ENCODE measurements around the gene FAM219B.

DNA sequence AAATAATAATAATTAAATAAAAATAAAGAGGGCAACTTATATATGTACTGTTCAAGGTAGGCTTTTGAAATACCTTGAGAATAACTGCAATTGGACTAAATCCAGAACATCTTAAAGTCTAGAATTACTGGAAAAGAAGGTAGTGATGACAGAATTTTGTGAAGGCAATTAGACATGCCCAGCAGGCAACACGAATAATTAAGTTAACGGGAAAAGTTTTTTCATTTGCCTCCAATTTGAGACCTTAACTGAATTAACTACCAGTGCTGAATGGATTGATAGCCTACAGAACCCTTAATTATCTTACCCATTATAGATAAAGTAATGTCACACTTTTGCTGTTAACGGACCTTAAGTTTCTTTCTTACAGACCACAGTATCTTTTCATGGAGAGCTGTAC, 17.9 kb upstream of the FAM219B start:
- TF ChIP-seq, protein P1, sequence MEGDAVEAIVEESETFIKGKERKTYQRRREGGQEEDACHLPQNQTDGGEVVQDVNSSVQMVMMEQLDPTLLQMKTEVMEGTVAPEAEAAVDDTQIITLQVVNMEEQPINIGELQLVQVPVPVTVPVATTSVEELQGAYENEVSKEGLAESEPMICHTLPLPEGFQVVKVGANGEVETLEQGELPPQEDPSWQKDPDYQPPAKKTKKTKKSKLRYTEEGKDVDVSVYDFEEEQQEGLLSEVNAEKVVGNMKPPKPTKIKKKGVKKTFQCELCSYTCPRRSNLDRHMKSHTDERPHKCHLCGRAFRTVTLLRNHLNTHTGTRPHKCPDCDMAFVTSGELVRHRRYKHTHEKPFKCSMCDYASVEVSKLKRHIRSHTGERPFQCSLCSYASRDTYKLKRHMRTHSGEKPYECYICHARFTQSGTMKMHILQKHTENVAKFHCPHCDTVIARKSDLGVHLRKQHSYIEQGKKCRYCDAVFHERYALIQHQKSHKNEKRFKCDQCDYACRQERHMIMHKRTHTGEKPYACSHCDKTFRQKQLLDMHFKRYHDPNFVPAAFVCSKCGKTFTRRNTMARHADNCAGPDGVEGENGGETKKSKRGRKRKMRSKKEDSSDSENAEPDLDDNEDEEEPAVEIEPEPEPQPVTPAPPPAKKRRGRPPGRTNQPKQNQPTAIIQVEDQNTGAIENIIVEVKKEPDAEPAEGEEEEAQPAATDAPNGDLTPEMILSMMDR (IDR thresholded peaks at IDR 0.05 in 2 of 3, conservative IDR thresholded peaks at IDR 0.05 in 1 of 3; ENCODE audit: control insufficient read depth in 2 of 3, extremely low read depth in 1 of 3, insufficient read depth in 1 of 3, low read depth in 3 of 3, low read length in 3 of 3), result no peak
- TF ChIP-seq, protein P2, sequence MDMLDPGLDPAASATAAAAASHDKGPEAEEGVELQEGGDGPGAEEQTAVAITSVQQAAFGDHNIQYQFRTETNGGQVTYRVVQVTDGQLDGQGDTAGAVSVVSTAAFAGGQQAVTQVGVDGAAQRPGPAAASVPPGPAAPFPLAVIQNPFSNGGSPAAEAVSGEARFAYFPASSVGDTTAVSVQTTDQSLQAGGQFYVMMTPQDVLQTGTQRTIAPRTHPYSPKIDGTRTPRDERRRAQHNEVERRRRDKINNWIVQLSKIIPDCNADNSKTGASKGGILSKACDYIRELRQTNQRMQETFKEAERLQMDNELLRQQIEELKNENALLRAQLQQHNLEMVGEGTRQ (IDR thresholded peaks at IDR 0.05; ENCODE audit: borderline replicate concordance, low read depth, low read length), result no peak
- TF ChIP-seq SIN3A (IDR thresholded peaks at IDR 0.05; ENCODE audit: low read depth, low read length), result no peak
- no peak for TF ChIP-seq MYC (IDR thresholded peaks at IDR 0.05; ENCODE audit: insufficient read depth, insufficient read length, insufficient replicate concordance, low read length, severe bottlenecking)
- no peak for TF ChIP-seq CEBPB (IDR thresholded peaks at IDR 0.05; ENCODE audit: borderline replicate concordance in 1 of 2, low read depth in 2 of 2, low read length in 2 of 2)
- no peak for TF ChIP-seq NFIC (IDR thresholded peaks at IDR 0.05; ENCODE audit: low read depth, low read length)
- TF ChIP-seq YBX1 (IDR thresholded peaks at IDR 0.05), result no peak
- no peak for TF ChIP-seq RBBP5 (conservative IDR thresholded peaks at IDR 0.05)

Measured in GM12878 (cell line).